BLaER1 treated with 17β-estradiol and CSF1 and Interleukin-3, amounts not matched to agents 10 nM and 100 nM (cell line): ENCODE measurements around the gene PPDPF.
"Not testable (repeated sequence)": the region's sequence is repeated elsewhere in the genome, so short reads cannot be mapped to it uniquely, and the experiment has no call there.

ENCODE experiments used
- H3K27ac ChIP-seq, 11 experiments: shearing (Covaris generic); formaldehyde crosslinking; 2 replicates each; pipeline ENCODE4 v1.8.1; 2022
- H3K27me3 ChIP-seq, 11 experiments: shearing (Covaris generic); formaldehyde crosslinking; 2 replicates each; pipeline ENCODE4 v1.8.1; 2022
- H3K36me3 ChIP-seq, 11 experiments: shearing (Covaris generic); formaldehyde crosslinking; 2 replicates each; pipeline ENCODE4 v1.8.1; 2022
- H3K4me1 ChIP-seq, 10 experiments: shearing (Covaris generic); formaldehyde crosslinking; 2 replicates each; pipeline ENCODE4 v1.8.1; 2022
- H3K4me2 ChIP-seq, 11 experiments: shearing (Covaris generic); formaldehyde crosslinking; 2 replicates each; pipeline ENCODE4 v1.8.1; 2022
- H3K4me3 ChIP-seq, 10 experiments: shearing (Covaris generic); formaldehyde crosslinking; 2 replicates each; pipeline ENCODE4 v1.8.1; 2022
- H3K9ac ChIP-seq, 11 experiments: shearing (Covaris generic); formaldehyde crosslinking; 2 replicates each; pipeline ENCODE4 v1.8.1; 2022
- H3K9me3 ChIP-seq, 11 experiments: shearing (Covaris generic); formaldehyde crosslinking; replicated peaks in 1 of 11; 2 replicates each; pipeline ENCODE4 v1.8.1; 2022
- H4K20me1 ChIP-seq, 11 experiments: shearing (Covaris generic); formaldehyde crosslinking; 2 replicates each; pipeline ENCODE4 v1.8.1; 2022
- Cebpa-rat ChIP-seq, 11 experiments: shearing (Covaris generic); IDR thresholded peaks; 2 replicates each; pipeline ENCODE4 v1.8.1; 2022

The PPDPF gene

DNA sequence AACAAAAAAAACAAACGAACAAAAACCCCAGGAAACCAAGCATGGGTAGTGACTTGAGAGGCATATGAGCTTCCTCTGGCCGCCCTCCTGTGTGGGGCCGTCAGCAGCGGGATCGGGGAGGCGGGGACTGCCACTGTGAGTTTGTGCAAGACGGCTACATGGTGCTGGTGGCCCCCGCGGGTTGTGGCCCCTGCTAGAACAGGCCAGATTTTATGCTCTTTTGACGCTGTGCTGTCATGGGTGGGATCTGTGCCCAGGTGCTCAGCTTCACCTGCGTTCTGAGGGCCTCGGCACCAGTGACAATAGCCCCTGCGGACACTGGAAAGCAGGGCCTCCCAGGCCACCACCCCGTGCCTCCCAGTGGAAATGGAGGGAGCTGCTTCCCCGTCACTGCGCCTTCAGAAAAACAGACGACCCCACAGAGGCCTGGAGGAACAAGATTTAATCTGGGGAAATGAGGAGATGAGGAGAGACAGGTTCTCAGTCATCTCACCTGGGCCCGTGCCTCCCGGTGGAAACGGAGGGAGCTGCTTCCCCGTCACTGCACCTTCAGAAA lies 43.4 kb upstream of the PPDPF start:
- H3K9me3 ChIP-seq: no peaks in the 10 kb centered on the region
- H3K27ac ChIP-seq: no peak overlapping the region
- peaks cover 21 to 51% (median 37%) of the 10 kb centered on the region in 10 experiments for H3K4me1 ChIP-seq
- H3K36me3 ChIP-seq: no peaks in the 10 kb centered on the region
- H3K4me2 ChIP-seq: peak overlapping the region in 7 of 11 experiments; percentile 5 to 30 (median 13); a peak in 4 of 22 replicates
- H3K27me3 ChIP-seq: peaks cover 70 to 89% (median 82%) of the 10 kb centered on the region in 11 experiments
- no peak overlapping the region for H3K9ac ChIP-seq
- no peak for TF ChIP-seq Cebpa-rat (IDR thresholded peaks at IDR 0.05)
- peaks cover 0 to 75% (median 34%) of the 10 kb centered on the region in 11 experiments; a peak in 17 of 22 replicates for H4K20me1 ChIP-seq
- H3K4me3 ChIP-seq: no peak overlapping the region

DNA sequence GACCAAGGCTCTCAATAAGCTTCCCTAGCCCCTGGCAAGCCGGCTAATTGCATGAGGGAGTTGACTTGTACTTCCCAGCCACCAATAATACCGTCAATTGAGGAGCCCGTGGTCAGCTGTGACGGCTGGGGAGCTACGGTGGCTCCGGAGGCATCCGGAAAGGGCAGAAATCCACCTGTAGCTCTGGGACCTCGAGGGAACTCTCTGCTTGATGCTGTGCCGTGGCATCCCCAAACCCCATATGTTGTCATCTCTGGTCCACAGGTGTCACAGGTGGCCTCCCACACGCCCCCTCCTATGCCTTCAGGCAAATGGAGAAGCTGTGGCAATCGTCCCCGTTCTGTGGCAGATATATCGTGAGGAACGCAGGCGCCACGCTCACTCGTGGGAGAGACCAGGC lies 42.6 kb upstream of the PPDPF start:
- Histone ChIP-seq H3K4me3 (no peak overlapping the region), H4K20me1 (peaks cover 0 to 80% (median 36%) of the 10 kb centered on the region in 11 experiments; a peak in 17 of 22 replicates), H3K36me3 (no peaks in the 10 kb centered on the region), H3K4me2 (peak overlapping the region in 1 of 11 experiments; percentile 13; a peak in 1 of 22 replicates), H3K27me3 (peaks cover 65 to 92% (median 82%) of the 10 kb centered on the region in 11 experiments), H3K9ac (no peak overlapping the region), H3K9me3 (no peaks in the 10 kb centered on the region), H3K4me1 (peaks cover 23 to 56% (median 42%) of the 10 kb centered on the region in 10 experiments), H3K27ac (no peak overlapping the region)
- TF ChIP-seq Cebpa-rat (IDR thresholded peaks at IDR 0.05): no peak

DNA sequence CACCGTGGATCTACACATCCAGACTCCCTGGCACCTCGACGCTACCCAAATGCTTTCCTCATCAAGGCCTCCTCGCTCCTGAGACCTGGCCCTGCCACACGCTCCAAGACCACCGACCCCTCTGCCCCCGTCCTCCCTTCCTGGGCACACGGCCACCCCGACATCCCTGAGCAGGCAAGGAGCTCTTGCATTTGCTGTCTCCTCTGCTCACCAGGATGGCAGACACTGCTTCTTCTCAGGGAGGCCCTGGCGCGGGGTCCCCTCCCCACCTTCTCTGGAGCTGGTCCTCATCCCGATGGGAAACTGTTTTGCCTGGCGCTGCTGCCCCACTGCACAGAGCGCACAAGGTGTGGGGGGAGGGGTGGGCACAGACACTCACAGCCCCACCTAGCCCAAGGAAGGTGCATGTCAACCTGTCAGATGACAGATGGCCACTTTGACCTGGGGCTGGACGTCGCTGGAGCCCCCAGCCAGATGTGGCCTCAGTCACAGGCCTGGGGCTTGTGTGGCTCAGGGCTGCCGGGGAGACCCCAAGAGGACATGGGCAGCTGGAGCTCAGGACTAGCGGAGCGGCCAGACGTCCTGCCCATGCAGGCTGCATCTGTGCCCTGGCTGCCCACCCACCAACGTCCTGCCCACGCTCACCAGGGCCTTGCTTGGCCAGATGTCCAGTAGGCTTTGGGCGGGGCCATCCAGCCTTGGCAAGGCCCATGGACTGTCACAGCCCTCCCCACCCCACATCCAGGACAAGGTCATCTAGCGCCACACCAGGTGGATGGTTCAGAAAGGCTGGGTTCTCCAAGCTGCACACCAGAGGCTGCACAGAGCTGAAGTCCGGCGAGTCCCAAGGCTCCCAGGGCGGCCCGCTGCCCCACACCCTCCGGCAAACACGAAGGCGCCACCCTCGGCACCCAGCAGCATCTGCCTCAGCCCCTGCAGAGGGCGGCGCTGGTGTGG lies 41.9 kb upstream of the PPDPF start:
- Histone ChIP-seq H3K4me2 (no peak overlapping the region), H4K20me1 (peaks cover 0 to 77% (median 35%) of the 10 kb centered on the region in 11 experiments; a peak in 17 of 22 replicates), H3K4me3 (no peak overlapping the region), H3K4me1 (peaks cover 22 to 56% (median 41%) of the 10 kb centered on the region in 10 experiments), H3K27ac (no peak overlapping the region), H3K9me3 (no peaks in the 10 kb centered on the region), H3K36me3 (no peaks in the 10 kb centered on the region), H3K27me3 (peaks cover 58 to 92% (median 78%) of the 10 kb centered on the region in 11 experiments), H3K9ac (no peak overlapping the region)
- no peak for TF ChIP-seq Cebpa-rat (IDR thresholded peaks at IDR 0.05)

DNA sequence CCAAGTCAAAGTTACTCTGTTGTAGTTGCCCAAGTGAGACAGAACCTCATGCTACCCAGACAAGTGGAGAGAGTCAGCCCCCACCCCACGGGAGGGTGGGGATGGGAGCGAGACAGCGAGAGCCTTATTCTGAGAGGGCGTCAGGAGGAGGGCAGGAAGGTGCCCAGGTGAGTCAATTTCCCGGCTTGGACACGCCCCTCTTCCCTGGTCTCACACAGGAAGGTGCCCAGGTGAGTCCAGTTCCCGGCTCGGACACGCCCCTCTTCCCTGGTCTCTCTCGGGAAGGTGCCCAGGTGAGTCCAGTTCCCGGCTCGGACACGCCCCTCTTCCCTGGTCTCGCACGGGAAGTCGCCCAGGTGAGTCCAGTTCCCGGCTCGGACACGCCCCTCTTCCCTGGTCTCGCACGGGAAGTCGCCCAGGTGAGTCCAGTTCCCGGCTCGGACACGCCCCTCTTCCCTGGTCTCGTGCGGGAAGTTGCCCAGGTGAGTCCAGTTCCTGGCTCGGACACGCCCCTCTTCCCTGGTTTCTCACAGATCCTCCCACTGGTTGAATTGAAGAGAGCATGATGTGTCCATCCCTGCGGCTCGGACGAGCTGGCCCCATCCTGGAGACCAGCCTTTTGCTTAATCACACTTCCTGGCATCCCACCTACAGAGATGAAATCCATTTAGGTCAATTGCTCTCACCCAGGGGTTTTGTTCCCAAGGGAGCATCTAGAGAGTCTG lies 40.7 kb upstream of the PPDPF start:
- not testable (repeated sequence) for H3K9ac ChIP-seq, H3K4me3 ChIP-seq, H3K4me2 ChIP-seq, H3K9me3 ChIP-seq, H3K27ac ChIP-seq, H3K36me3 ChIP-seq
- H4K20me1 ChIP-seq: peaks cover 0 to 72% (median 24%) of the 10 kb centered on the region in 11 experiments; a peak in 17 of 22 replicates
- peaks cover 10 to 54% (median 37%) of the 10 kb centered on the region in 10 experiments for H3K4me1 ChIP-seq
- peaks cover 52 to 90% (median 72%) of the 10 kb centered on the region in 11 experiments for H3K27me3 ChIP-seq

DNA sequence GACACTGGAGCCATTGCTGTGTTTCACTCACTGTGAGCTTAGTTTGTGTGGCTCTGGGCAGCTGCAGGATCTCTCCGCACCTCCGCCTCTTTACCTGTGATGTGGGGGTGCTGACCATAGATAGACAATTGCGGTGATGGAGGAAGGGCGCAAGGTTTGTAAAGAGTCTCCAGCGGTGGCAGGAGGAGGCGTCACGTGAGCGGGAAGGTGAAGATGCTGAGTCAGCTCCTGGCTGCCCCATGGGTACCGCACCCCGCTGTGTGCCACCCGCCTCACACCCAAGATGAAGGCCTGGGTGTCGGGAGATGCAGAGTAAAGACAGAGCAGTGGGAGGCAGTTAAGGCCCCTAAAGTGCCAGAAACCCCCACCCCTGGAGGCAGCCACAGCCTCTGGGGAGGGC lies 39.1 kb upstream of the PPDPF start:
- Histone ChIP-seq H3K27me3 (peaks cover 38 to 83% (median 60%) of the 10 kb centered on the region in 11 experiments), H3K4me1 (peaks cover 10 to 53% (median 40%) of the 10 kb centered on the region in 10 experiments; a peak in 19 of 20 replicates), H3K4me3 (no peak overlapping the region), H4K20me1 (peaks cover 0 to 76% (median 19%) of the 10 kb centered on the region in 11 experiments; a peak in 13 of 22 replicates), H3K9me3 (no peaks in the 10 kb centered on the region), H3K36me3 (no peaks in the 10 kb centered on the region), H3K9ac (no peak overlapping the region), H3K27ac (no peak overlapping the region), H3K4me2 (peak overlapping the region in 8 of 11 experiments; percentile 14 to 72 (median 50); a peak in 13 of 22 replicates)
- no peak for TF ChIP-seq Cebpa-rat (IDR thresholded peaks at IDR 0.05)

DNA sequence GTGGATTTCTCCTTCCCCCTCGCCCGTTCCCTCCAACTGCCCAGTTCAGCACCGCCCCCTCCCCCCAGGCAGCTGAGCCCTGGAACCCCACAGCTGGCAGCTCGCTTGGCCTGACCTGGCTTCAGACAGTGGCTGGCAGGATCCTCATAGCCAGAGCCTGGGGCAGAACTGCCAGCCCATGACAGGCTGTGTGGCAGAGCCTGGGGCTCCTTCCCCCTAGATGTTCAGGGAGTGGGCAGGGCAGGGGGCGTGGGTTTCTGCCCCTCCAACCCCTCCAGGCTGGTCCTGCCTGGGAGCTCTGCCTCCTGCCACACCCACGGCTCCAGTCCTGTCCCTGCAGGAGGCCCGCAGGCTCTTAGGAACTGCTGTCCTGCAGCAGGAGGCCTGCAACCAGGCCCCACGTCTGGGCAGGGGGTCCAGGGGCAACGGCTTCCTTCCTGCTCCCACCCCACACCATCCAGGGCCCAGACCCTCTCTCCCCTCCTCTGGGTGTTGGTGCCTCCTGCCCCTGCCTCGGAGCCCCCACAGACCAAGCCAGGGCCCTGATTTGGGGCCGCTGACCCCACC lies 38.5 kb upstream of the PPDPF start:
- H3K27me3 ChIP-seq: peaks cover 32 to 79% (median 55%) of the 10 kb centered on the region in 11 experiments
- TF ChIP-seq Cebpa-rat (IDR thresholded peaks at IDR 0.05): no peak
- H3K27ac ChIP-seq: no peak overlapping the region
- peaks cover 10 to 49% (median 40%) of the 10 kb centered on the region in 10 experiments; a peak in 19 of 20 replicates for H3K4me1 ChIP-seq
- peaks cover 0 to 73% (median 19%) of the 10 kb centered on the region in 11 experiments; a peak in 13 of 22 replicates for H4K20me1 ChIP-seq
- peak overlapping the region in 9 of 11 experiments; percentile 14 to 72 (median 48); a peak in 17 of 22 replicates for H3K4me2 ChIP-seq
- no peaks in the 10 kb centered on the region for H3K36me3 ChIP-seq
- H3K9ac ChIP-seq: 0 out of 22 replicates have a peak overlapping the region, but pooled peaks of 1 of the 11 experiments have one; percentile 5
- H3K9me3 ChIP-seq: no peaks in the 10 kb centered on the region
- no peak overlapping the region for H3K4me3 ChIP-seq

DNA sequence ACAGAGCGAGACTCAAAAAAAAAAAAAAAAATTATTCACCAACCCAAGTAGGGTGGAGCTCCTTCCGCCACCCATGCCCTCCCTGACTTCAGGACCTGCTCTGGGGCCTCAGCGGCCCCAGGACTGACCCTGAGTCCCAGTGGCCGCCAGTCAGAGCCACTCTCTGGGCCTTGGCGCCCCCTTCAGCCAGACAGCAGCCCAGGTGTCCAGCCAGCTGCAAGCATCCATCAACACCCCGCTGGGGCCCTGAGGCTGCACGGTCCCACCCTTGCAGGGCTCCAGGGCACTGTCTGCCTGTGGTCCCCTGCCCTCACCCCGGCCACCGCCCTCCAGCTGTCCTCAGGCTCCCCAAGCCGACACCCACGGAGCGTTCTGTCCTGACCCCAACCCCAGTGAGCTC lies 36.7 kb upstream of the PPDPF start:
- Histone ChIP-seq H3K4me2 (peak overlapping the region in 7 of 11 experiments; percentile 45 to 72 (median 53); a peak in 8 of 22 replicates), H3K4me1 (peaks cover 10 to 44% (median 38%) of the 10 kb centered on the region in 10 experiments; a peak in 19 of 20 replicates), H3K27ac (no peak overlapping the region), H3K4me3 (no peak overlapping the region), H4K20me1 (peaks cover 0 to 64% (median 20%) of the 10 kb centered on the region in 11 experiments; a peak in 13 of 22 replicates), H3K9ac (no peak overlapping the region), H3K27me3 (peaks cover 25 to 75% (median 53%) of the 10 kb centered on the region in 11 experiments), H3K9me3 (no peaks in the 10 kb centered on the region), H3K36me3 (peaks cover 0 to 4% (median 0%) of the 10 kb centered on the region in 11 experiments; a peak in 3 of 22 replicates)
- no peak for TF ChIP-seq Cebpa-rat (IDR thresholded peaks at IDR 0.05)

DNA sequence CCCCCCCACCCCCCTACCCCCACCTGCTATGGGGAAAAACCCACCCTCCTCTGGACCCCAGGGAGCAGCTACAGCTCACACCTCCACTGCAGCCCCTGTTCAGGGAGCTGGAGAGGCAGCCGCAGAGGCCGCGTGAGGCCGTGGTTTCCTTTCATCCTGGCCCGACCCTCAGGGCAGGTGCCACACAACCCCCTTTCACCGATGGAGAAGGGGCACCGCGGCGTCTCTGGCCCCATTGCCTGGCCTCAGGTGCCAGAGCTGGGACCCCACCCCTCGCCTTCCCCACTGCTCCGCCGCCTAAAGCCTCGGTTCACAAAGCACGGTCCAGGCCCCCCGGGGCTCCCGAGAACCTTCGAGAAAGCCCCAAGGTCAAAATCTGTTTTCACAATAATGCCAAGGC lies 36.3 kb upstream of the PPDPF start:
- no peak for TF ChIP-seq Cebpa-rat (IDR thresholded peaks at IDR 0.05)

More for the DNA sequence above, 36.3 kb upstream of the PPDPF start:
- no peaks in the 10 kb centered on the region for H3K9me3 ChIP-seq
- peak overlapping the region in 1 of 11 experiments; percentile 24; a peak in 1 of 22 replicates for H3K9ac ChIP-seq
- H3K4me3 ChIP-seq: no peak overlapping the region
- H4K20me1 ChIP-seq: peaks cover 0 to 63% (median 22%) of the 10 kb centered on the region in 11 experiments; a peak in 13 of 22 replicates
- H3K27me3 ChIP-seq: peaks cover 24 to 75% (median 53%) of the 10 kb centered on the region in 11 experiments
- H3K4me1 ChIP-seq: peaks cover 10 to 44% (median 38%) of the 10 kb centered on the region in 10 experiments; a peak in 19 of 20 replicates
- H3K36me3 ChIP-seq: peaks cover 0 to 8% (median 0%) of the 10 kb centered on the region in 11 experiments; a peak in 3 of 22 replicates
- no peak overlapping the region for H3K27ac ChIP-seq
- H3K4me2 ChIP-seq: peak overlapping the region in 7 of 11 experiments; percentile 9 to 54 (median 42); a peak in 10 of 22 replicates
